GM21786 (cell line): ENCODE data around the gene ZFAND5.
A peak's percentile ranks its signal among the peaks of the same experiment; 100 is the strongest.

ENCODE experiments used
- ATAC-seq: cut with Tn5 transposase; IDR thresholded peaks from one replicate; pipeline ENCODE4 v1.9.1; 2021; ENCODE audit not compliant: unreplicated experiment

The ZFAND5 gene, protein sequence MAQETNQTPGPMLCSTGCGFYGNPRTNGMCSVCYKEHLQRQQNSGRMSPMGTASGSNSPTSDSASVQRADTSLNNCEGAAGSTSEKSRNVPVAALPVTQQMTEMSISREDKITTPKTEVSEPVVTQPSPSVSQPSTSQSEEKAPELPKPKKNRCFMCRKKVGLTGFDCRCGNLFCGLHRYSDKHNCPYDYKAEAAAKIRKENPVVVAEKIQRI

DNA sequence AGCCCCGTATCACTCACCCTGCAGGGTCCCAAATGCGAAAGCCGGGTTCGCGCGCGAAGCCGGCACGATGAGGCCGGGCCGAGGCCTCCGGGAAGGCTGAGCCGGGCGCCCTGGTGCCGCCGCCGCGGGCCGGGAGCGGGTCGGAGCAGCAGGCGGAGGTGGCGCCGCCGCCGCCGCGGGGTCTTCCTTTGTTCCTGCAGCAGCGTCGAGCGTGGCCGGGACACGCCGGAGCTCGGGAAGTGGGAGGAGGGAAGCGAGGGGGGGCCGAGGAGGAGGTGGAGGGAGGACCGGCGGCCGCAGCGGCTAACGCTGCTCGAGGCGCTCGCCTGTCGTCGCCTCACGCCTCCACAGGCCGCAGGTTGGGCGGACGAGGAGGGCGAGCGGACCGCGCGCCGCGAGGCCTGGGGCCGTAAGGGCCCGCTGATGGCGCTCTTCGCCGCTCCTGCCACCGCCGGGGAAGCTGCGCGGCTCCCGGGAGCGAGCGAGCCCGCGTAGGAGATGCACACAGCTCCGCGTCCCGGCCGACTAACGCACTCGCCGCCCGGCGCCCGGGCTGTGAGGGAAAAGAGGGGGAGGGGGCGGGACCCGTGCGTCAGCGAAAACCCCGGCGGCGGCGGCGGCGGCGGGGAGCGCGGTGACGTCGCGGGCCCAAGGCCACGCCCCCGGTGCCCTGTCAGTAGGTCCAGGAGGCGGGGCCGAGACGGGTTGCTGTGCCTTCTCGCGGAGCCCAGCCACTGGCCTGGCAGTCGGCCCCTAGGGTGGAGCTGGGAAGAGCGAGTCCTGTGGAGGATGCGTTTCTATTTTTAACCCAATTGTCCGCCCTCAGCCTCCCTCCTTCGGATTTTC lies at the start of gene ZFAND5:
Gene ZFAND5 (minus strand): TSS at position 530 of the 846 bp plus-strand sequence. CDS start 4,430 bp downstream, outside the sequence.
- ATAC-seq, result peak; percentile 78

DNA sequence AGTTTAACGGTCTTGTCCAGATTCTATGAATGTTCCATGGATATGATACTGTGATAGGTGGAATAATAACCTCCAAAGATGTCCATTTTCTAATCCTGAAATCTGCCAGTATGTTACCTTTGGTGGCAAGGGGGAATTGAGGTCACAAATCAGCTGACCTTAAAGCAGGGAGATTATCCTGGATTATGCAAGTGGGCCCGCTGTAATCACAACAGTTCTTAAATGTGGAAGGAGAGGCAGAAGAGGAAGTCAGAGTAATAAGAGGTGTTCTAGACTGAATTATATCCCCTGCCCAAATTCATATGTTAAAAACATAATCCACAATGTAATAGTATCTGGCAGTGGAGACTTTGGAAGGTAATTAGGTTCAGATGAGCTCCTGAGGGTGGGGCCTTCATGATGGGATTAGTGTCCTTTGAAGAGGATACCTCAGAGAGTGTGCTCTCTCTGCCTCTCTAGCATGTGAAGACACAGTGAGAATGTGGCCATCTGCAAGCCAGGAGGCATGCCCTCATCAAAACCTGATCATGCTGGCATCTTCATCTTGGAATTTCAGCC lies 47.6 kb upstream of the ZFAND5 start:
- ATAC-seq, result no peak

GRCh38 chr9:72410214-72410613 lies 45.2 kb upstream of the ZFAND5 start:
- ATAC-seq, result no peak

GRCh38 chr9:72407114-72407513 lies 42.1 kb upstream of the ZFAND5 start:
- ATAC-seq, result no peak

DNA sequence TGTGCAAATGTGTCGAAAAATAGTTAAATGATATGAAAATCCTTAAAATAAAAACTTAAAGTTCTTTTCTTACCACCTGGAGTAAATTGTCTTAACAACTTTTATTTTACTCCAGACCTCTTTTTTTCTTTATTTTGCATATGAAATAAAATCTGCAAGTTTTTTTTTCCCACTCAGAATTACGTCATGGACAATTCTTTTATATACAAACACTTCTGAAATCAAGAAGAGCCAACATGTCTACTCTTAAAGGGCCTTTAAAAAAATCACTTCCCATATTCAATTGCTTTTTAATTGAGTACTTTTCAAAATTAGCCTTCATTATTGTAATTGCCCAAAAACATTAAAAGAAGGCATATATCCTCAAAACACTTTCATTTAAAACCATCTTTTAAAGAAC lies 37.7 kb upstream of the ZFAND5 start:
- ATAC-seq, result no peak

DNA sequence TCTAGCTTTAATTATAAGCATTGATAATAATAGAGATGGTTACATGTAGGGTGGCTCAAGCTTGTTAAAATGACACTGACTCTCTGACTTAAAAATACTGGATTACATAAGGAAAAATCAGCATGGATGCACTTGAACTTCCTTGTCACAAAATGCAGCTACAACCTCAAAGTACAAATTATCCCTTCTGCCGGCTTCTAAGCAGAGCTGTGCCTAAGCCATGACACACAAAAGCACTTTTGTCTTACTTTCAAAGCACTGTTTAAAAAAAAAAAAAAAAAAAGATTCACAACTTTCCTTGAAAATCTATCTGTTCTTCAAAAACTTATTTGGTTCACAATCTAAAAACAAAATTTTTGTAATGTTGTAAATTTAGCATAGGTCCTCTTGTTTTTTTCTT lies 36.4 kb upstream of the ZFAND5 start:
- ATAC-seq, result no peak

DNA sequence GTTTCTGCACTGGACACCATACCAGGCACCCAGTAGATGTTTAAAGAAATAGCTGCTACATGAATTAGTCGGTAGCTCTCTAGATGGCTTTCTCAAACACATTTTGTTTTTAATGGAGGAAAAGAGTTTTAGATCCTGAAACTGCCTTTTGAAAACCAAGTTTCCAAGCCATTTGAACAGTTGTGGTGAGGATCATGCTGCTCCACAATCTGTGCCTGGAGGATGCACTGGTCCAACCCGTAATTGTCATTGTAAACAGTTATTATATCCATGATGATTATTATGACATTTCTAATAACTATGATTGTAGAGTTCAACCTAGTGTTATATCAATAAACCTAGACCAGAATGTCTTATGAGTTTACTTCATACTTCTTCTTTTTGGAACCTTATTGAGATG lies 35.9 kb upstream of the ZFAND5 start:
- no peak for ATAC-seq

GRCh38 chr9:72399391-72399790 lies 34.4 kb upstream of the ZFAND5 start:
- ATAC-seq, result no peak

GRCh38 chr9:72396247-72397091 lies 31.5 kb upstream of the ZFAND5 start:
- no peak for ATAC-seq

DNA sequence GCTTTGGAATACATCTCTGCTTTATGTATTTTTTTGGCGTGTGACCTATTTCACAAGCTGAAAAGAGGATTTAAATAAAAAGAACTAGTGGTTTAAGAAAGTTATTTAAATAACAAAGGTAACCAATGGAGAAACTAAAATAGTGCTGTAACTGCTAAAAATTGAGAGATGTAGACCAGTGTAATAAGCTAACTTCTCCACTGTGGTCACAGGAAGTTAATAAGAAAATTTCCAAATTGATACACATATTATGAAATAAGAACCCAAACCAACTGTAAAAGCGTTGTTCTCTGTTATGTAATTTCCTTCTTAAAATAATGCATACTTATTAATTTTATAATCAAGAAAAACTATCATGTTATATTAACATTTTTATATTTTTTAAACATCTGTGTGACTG lies 29.1 kb upstream of the ZFAND5 start:
- ATAC-seq, result no peak

GRCh38 chr9:72390907-72391306 lies 25.9 kb upstream of the ZFAND5 start:
- no peak for ATAC-seq

- no peak for ATAC-seq
These were observed 21.2 kb upstream of the ZFAND5 start for GRCh38 chr9:72386186-72386585.

DNA sequence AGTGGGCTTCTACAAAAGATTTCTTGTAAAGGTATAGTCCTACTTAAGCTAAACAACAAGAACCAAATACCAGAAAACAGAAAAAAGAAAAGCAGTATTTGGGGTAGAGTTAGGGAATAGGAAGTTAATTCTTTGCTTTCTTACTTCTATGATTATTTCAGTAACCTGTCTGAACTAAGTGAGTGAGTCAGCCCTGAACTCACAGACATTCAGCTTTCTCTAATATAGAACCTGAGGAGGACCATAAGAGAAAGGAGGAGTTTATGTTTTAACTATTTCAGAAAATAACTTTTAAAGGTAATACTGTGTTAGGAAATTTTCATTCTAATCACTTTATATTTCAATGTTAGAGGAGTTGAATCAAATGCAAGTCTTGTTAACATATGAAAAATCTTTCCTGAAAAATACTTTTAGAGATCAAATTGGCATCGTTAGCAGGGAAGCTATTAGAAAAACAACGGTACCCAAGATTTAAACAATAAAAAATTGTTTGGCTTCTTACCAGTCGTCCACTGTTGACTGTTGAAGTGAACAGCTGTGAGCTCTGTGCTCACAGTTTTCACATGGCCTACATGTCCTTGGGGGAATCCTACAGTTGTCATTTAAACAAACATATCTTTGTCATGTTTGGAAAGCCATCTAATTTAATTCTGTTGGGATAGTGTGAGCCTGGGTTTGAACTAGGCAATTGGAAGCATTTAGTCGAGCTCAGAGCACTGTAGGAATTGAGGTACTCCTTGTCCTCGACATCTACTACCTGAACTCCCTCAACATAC lies 19.9 kb upstream of the ZFAND5 start:
- no peak for ATAC-seq

- no peak for ATAC-seq
These were observed 19.1 kb upstream of the ZFAND5 start for GRCh38 chr9:72383978-72384709.

DNA sequence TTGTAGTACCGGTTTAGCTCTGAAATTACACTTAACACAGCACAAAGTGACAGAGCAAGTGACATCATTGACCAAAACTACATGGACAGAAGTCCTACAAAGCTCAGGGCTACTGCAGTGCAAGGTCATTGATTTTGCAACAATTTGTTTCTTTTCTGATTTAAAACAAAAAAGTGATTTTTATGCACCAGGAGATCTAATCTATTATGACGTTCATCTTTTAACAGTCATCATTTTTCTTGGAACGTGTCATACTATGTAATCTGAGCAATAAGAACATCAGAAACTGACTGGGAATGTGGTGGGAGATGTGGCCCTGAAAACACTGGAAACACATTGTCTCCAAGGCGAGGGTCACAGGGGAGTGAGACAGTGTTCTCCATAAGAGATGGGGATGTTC lies 17.4 kb upstream of the ZFAND5 start:
- no peak for ATAC-seq

DNA sequence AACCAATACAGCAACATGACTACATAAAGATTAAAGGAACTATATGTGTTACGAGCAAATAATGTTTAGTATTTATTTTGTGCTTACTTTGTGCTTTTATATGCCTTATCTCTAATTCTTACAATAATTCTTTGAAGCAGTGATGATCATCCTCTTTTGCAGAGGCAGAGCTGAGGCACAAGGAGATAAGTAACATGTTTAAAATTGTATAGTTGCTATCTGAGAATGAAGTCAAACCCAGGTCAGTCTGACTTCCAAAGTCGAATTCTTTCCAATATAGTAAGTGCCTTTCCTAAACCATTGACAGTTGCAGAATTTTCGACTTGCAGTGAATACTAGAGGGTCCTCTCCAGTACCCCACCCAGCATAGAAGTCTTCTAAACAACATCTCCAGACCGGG lies 12.0 kb upstream of the ZFAND5 start:
- ATAC-seq, result no peak

GRCh38 chr9:72371151-72371550 lies 6.1 kb upstream of the ZFAND5 start:
- ATAC-seq, result no peak

- peak; percentile 27 for ATAC-seq
These were observed 683 bp upstream of the ZFAND5 start for GRCh38 chr9:72365525-72366256.
